K562 (cell line): ENCODE measurements around the gene PSORS1C2. TPM values are rescaled to one million over a fixed set of nuclear protein-coding genes. Genes with fewer than 3 reads are reported as not detected.

Experiments used
- ATAC-seq: fragments of 200-7000 bp; cut with Tn5 transposase; 3 replicates; pipeline ENCODE4 v1.9.1; 2020; ENCODE audit warnings: moderate library complexity
- BruUV-seq: library from RNA; stranded (reverse); fragments of 400-500 nt; replicated peaks from 2 replicates; lab custom pipeline; 2021; lab: Mats Ljungman, UMichigan
- CTCF ChIA-PET: fragments of 300-600 bp; formaldehyde crosslinking; extraction: SDS; loops from one replicate; lab custom pipeline; 2021; ENCODE audit warnings: low intra/inter-chr PET ratio; lab: Yijun Ruan, JAX
- POLR2A ChIA-PET: fragments of 300-600, 350-650 bp; sonication (Branson Sonifier 250); formaldehyde crosslinking; extraction: SDS; loops from one replicate; lab custom pipeline; 2021; ENCODE audit warnings: antibody characterized with exemption, inconsistent platforms; lab: Yijun Ruan, JAX
- DNase-seq, 4 experiments: peaks; one replicate each; pipeline versions ENCODE4 v3.0.0 to v3.0.0-alpha.2; 2011 to 2018; ENCODE audit warnings: low spot score in 3 of 4, mixed read lengths in 3 of 4; ENCODE audit errors: extremely low read depth in 1 of 4
- FAIRE-seq: peaks from 2 replicates; lab custom pipeline; 2011; peaks lifted over from hg19 to GRCh38; lab: Jason Lieb, UNC
- H2AFZ ChIP-seq: 2 replicates; pipeline ENCODE4 v1.6.0; 2011; ENCODE audit warnings: low read depth, low read length, control low read depth, inconsistent platforms
- H3K27ac ChIP-seq: fragments of 200-600 bp; 3 replicates; pipeline ENCODE4 v1.8.0; 2011; ENCODE audit warnings: low read depth, mild to moderate bottlenecking, control low read depth, inconsistent platforms, low read length, moderate library complexity, mixed read lengths; ENCODE audit errors: extremely low read depth
- H3K27me3 ChIP-seq, 2 experiments: fragments of 300-600 bp in 1 of 2; 2 replicates in 1 of 2; 3 replicates in 1 of 2; pipeline versions ENCODE4 v1.6.0 to v1.8.0; 2011; ENCODE audit warnings: inconsistent platforms in 2 of 2, low read length in 2 of 2, mild to moderate bottlenecking in 1 of 2, mixed read lengths in 1 of 2, moderate library complexity in 1 of 2; ENCODE audit not compliant: control insufficient read depth in 2 of 2, insufficient read depth in 2 of 2
- H3K36me3 ChIP-seq: fragments of 300-600 bp; 3 replicates; pipeline ENCODE4 v1.8.0; 2011; ENCODE audit warnings: mild to moderate bottlenecking, low read length, inconsistent platforms; ENCODE audit not compliant: control insufficient read depth, insufficient read depth
- H3K4me1 ChIP-seq, 2 experiments: fragments of 200-600 bp in 1 of 2; replicated peaks in 1 of 2; 2 replicates in 1 of 2; 3 replicates in 1 of 2; pipeline versions ENCODE4 v1.5.1 to v1.8.0; 2011; ENCODE audit warnings: inconsistent platforms in 2 of 2, low read length in 2 of 2, mild to moderate bottlenecking in 1 of 2, mixed read lengths in 1 of 2, moderate library complexity in 1 of 2; ENCODE audit not compliant: control insufficient read depth in 2 of 2, insufficient read depth in 2 of 2
- H3K4me2 ChIP-seq: 2 replicates; pipeline ENCODE4 v1.6.1; 2011; ENCODE audit warnings: low read length, control low read depth, inconsistent platforms, mixed read lengths; ENCODE audit not compliant: insufficient read depth
- H3K4me3 ChIP-seq: fragments of 200-600 bp; sonication (generic), shearing (Covaris generic); 2 replicates; pipeline ENCODE4 v1.5.1; 2016; ENCODE audit warnings: control low read depth, inconsistent platforms
- H3K79me2 ChIP-seq: fragments of 200-600 bp; 3 replicates; pipeline ENCODE4 v1.8.0; 2011; ENCODE audit warnings: low read length, inconsistent platforms; ENCODE audit not compliant: control insufficient read depth, insufficient read depth
- H3K9ac ChIP-seq, 2 experiments: 2 replicates each; pipeline versions ENCODE4 v1.6.0 to v1.6.1; 2011; ENCODE audit warnings: low read depth in 2 of 2, low read length in 2 of 2, control low read depth in 1 of 2, inconsistent platforms in 1 of 2, mild to moderate bottlenecking in 1 of 2, mixed read lengths in 1 of 2; ENCODE audit not compliant: insufficient read depth in 1 of 2
- H3K9me1 ChIP-seq: one replicate; pipeline ENCODE4 v1.6.0; 2011; ENCODE audit warnings: inconsistent platforms, mild to moderate bottlenecking, low read length, moderate library complexity; ENCODE audit not compliant: control insufficient read depth, insufficient read depth
- H3K9me3 ChIP-seq: replicated peaks from 2 replicates; pipeline ENCODE4 v1.5.1; 2011; ENCODE audit warnings: low read depth, low read length, inconsistent platforms; ENCODE audit not compliant: control insufficient read depth, insufficient read depth
- H4K20me1 ChIP-seq: replicated peaks from 2 replicates; pipeline ENCODE4 v1.6.1; 2011; ENCODE audit warnings: low read length, inconsistent platforms, mixed read lengths; ENCODE audit not compliant: control insufficient read depth, insufficient read depth
- ARHGAP35 ChIP-seq: fragments of 450-650 bp; IDR thresholded peaks from 2 replicates; pipeline ENCODE4 v1.6.1; 2018; ENCODE audit not compliant: partially characterized antibody
- ATF3 ChIP-seq, 2 experiments: fragments of 450-650 bp in 1 of 2; sonication (generic) in 1 of 2; formaldehyde crosslinking in 1 of 2; IDR thresholded peaks in 1 of 2; conservative IDR thresholded peaks in 1 of 2; 2 replicates each; pipeline versions ENCODE4 v1.6.1 to v1.8.1; 2016 to 2023; ENCODE audit warnings: mild to moderate bottlenecking in 2 of 2, moderate library complexity in 2 of 2, inconsistent platforms in 1 of 2, missing genetic modification reagents in 1 of 2
- ATF6 ChIP-seq: sonication (generic); formaldehyde crosslinking; IDR thresholded peaks from 2 replicates; pipeline ENCODE4 v1.4.0; 2020; ENCODE audit warnings: mild to moderate bottlenecking, missing genetic modification reagents
- ELF4 ChIP-seq: fragments of 450-650 bp; formaldehyde crosslinking; IDR thresholded peaks from 2 replicates; pipeline ENCODE4 v1.4.0; 2022; ENCODE audit warnings: missing genetic modification characterization
- FOSL1 ChIP-seq: fragments of 200-800 bp; sonication (Bioruptor generic); conservative IDR thresholded peaks from 2 replicates; pipeline ENCODE4 v1.6.1; 2016; ENCODE audit warnings: missing genetic modification characterization, missing compliant biosample characterization
- MCM5 ChIP-seq: fragments of 450-650 bp; IDR thresholded peaks from 2 replicates; pipeline ENCODE4 v1.6.1; 2016; ENCODE audit warnings: low read depth
- SNRNP70 ChIP-seq: fragments of 200-400 bp; formaldehyde crosslinking; optimal IDR thresholded peaks from 2 replicates; pipeline ENCODE3; 2017; ENCODE audit warnings: low read depth, low read length
- TCFL5 ChIP-seq: fragments of 250-450 bp; sonication (Bioruptor Pico); conservative IDR thresholded peaks from 2 replicates; pipeline ENCODE4 v1.6.1; 2021; ENCODE audit warnings: mild to moderate bottlenecking, moderate library complexity, matching md5 sums
- ZNF217 ChIP-seq: sonication (generic); formaldehyde crosslinking; IDR thresholded peaks from 2 replicates; pipeline ENCODE4 v1.8.0; 2022; ENCODE audit warnings: mild to moderate bottlenecking, missing genetic modification reagents
- ZNF23 ChIP-seq: fragments of 250-450 bp; sonication (Bioruptor Pico); IDR thresholded peaks from 2 replicates; pipeline ENCODE4 v1.4.0; 2020; ENCODE audit warnings: mild to moderate bottlenecking
- WGBS: fragments of 100-300 bp; shearing (Covaris generic); methylation state at CpG from one replicate; pipeline ENCODE4 v1.1.6; 2016; ENCODE audit warnings: low coverage, mixed read lengths; ENCODE audit not compliant: insufficient coverage; ENCODE audit errors: missing lambda C conversion rate; 5-methylcytosine and 5-hydroxymethylcytosine counted together
- in situ Hi-C: fragments of 300-500 bp; cut with MboI; formaldehyde crosslinking; loops from 4 replicates; pipeline ENCODE4 v1.15.0; 2018; ENCODE audit warnings: inconsistent platforms, mixed read lengths
- intact Hi-C: fragments of 100-400 bp; cut with micrococcal nuclease; formaldehyde crosslinking; loops from 2 replicates; pipeline ENCODE4 v1.14.2; 2022
- polyA plus RNA-seq, 8 experiments: library from polyadenylated mRNA; depleted of rRNA in 4 of 8; stranded (reverse) in 5 of 8; unstranded in 3 of 8; fragments of >200 nt; fragmentation: Nextera tagmentation in 2 of 8; fragmentation: Illumina TruSeq in 1 of 8; extraction: Ambion mirVana in 2 of 8; extraction: Trizol in 1 of 8; gene quantifications; 2 replicates each; pipeline versions ENCODE4 v1.2.1 to v1.2.3, GENCODE V29; 2011 to 2014; ENCODE audit warnings: inconsistent platforms in 1 of 8, missing spikeins in 1 of 8
- total RNA-seq, 7 experiments: library from RNA; depleted of rRNA in 6 of 7; stranded (reverse); fragments of >200 nt in 6 of 7; fragmentation: Illumina TruSeq in 2 of 7; extraction: Trizol in 2 of 7; gene quantifications; 2 replicates each; pipeline versions ENCODE4 v1.2.1 to v1.2.3, GENCODE V29; 2011 to 2021; ENCODE audit warnings: low replicate concordance in 1 of 7

PSORS1C2 gene
- total and polyA plus RNA-seq, 9 of the 15 experiments (the other 6 are each of a cell fraction or from before 2014, with no cell fraction given), result not detected

GRCh38 chr6:31114541-31114878 is 24.4 kb downstream of the PSORS1C2 start, which contains the start of gene PSORS1C1:
Gene PSORS1C1 (plus strand): TSS chr6:31114800. CDS start chr6:31129633, 14,833 bp downstream.
- H4K20me1 ChIP-seq, result no peaks in the 10 kb centered on the region; the same call in 1 of the 2 replicates
- peaks cover 65 to 88% of the 10 kb centered on the region in 2 experiments for H3K27me3 ChIP-seq
- in situ Hi-C loops (no loop called here), intact Hi-C loops (no loop called here)
- TF ChIP-seq ZNF217 (CRISPR knock-in tag) (no peak), ZNF23 (CRISPR knock-in tag) (no peak), ELF4 (CRISPR knock-in tag) (no peak), TCFL5 (CRISPR knock-in tag) (no peak), SNRNP70 (no peak), FOSL1 (tag) (0 out of 2 replicates have a peak, but pooled peaks have one; percentile 42), ATF3 (IDR thresholded peaks at IDR 0.05) (0 out of 2 replicates have a peak, but pooled peaks have one; percentile 24), ATF3 (CRISPR knock-in tag; conservative IDR thresholded peaks at IDR 0.05) (no peak), MCM5 (no peak), ARHGAP35 (no peak), ATF6 (CRISPR knock-in tag) (no peak)
- no peaks in the 10 kb centered on the region for H3K79me2 ChIP-seq
- H3K4me3 ChIP-seq, result no peak within 1 kb of the TSS
- no peaks in the 10 kb centered on the region for H3K9me1 ChIP-seq
- ATAC-seq (no peak), FAIRE-seq (no peak), DNase-seq (no peak)
- no peaks in the 10 kb centered on the region for H3K9me3 ChIP-seq
- H2AFZ ChIP-seq, result 0 out of 2 replicates have a peak within 1 kb of the TSS, but pooled peaks have one; percentile 6
- BruUV-seq, result no TSS peak
- no peaks in the 10 kb centered on the region for H3K36me3 ChIP-seq
- WGBS, result 3% methylated on average over 3 of the region's 3 CpGs
- POLR2A ChIA-PET, result interaction anchor here (1.2 to 1.8 kb wide), 2 partner anchors 10 to 21 kb away, joined by 4 to 5 read pairs; no protein-coding TSS in a partner anchor
- H3K9ac ChIP-seq, result peak within 1 kb of the TSS in 1 of 2 experiments; percentile 37; a peak in 1 of 4 replicates
- no peaks in the 10 kb centered on the region; a peak in 2 of 5 replicates for H3K4me1 ChIP-seq
- CTCF ChIA-PET, result interaction anchor here (0.7 kb wide), 1 partner anchor 96 kb away, joined by 3 read pairs; no protein-coding TSS in a partner anchor
- no peak within 1 kb of the TSS for H3K27ac ChIP-seq
- H3K4me2 ChIP-seq, result no peak within 1 kb of the TSS; the same call in 1 of the 2 replicates
